Measurements from ENCODE around the gene BBS7. TPM values are rescaled to one million over a fixed set of nuclear protein-coding genes. Genes with fewer than 3 reads are reported as not detected.

BBS7 gene, protein sequence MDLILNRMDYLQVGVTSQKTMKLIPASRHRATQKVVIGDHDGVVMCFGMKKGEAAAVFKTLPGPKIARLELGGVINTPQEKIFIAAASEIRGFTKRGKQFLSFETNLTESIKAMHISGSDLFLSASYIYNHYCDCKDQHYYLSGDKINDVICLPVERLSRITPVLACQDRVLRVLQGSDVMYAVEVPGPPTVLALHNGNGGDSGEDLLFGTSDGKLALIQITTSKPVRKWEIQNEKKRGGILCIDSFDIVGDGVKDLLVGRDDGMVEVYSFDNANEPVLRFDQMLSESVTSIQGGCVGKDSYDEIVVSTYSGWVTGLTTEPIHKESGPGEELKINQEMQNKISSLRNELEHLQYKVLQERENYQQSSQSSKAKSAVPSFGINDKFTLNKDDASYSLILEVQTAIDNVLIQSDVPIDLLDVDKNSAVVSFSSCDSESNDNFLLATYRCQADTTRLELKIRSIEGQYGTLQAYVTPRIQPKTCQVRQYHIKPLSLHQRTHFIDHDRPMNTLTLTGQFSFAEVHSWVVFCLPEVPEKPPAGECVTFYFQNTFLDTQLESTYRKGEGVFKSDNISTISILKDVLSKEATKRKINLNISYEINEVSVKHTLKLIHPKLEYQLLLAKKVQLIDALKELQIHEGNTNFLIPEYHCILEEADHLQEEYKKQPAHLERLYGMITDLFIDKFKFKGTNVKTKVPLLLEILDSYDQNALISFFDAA
- total RNA-seq (9.5 and 12.4 TPM in 2 replicates), polyA plus RNA-seq (11.9 and 12.1 TPM in 2 replicates)

DNA sequence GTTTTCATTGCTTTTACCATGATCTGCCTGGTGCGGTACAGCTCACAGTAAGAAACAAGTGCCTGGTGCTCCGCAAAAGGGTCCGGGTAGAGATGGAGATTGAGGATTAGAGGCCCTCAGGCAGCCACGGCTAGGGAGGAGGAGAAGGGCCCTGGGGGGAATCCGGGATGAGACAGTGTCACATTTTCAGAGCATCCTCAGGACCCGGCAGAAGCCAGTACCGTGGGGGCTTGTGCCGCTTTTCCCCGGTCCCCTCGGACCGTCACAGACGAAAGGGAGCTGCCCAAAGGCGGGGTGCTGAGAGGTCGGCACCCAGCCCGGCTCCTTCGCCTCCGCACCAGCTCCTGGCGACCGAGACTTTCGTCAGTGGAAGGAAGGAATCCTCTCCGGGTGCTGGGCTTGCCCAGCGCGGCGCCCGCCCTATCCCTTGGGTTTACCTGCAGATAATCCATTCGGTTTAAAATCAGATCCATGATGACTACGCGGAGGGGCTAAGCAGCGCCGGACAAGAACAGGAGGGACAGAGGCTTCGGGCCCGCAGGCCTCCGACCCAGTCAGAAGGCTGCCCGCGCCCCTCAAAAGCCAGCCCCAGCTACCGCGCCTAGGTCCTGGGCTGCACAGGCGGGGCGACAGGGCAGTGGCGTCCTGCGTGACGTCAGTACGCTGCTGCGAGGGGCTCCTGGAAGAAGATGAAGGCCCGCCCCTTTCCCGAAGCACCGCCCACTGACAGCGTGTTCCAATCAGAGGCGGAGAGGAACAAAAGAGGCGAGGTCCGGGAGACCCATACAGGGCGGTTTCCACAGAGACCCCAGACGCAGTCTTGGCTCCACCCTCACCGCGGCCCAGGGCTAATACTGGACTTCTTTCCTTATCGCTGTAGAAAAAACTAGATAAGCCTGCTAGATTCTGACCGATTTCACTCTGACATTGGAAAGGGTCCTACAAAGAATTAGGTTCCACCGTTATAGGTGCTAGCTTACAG is at the start of gene BBS7:
Gene BBS7 (minus strand): TSS at position 634 of the 982 bp plus-strand sequence. CDS start 161 bp downstream, at position 473.
- Histone ChIP-seq H3K4me2 (peak within 1 kb of the TSS; percentile 70), H3K9me2 (replicated peaks; ENCODE audit: insufficient read depth) (no peaks in the 10 kb centered on the region), H3K27ac (peak within 1 kb of the TSS; percentile 94), H4K20me1 (ENCODE audit: insufficient read depth, poor library complexity, severe bottlenecking) (no peaks in the 10 kb centered on the region), H3K4me3 (peak within 1 kb of the TSS; percentile 70), H3K4me1 (ENCODE audit: insufficient read depth) (no peaks in the 10 kb centered on the region), H3K36me3 (replicated peaks; ENCODE audit: insufficient read depth, low read depth) (no peaks in the 10 kb centered on the region), H3K9me3 (ENCODE audit: low read depth) (no peaks in the 10 kb centered on the region), H3K79me2 (peaks cover 11% of the 10 kb centered on the region), H2AFZ (peak within 1 kb of the TSS; percentile 89), H3K27me3 (no peaks in the 10 kb centered on the region)
- 2% methylated on average over 57 of the region's 58 CpGs for WGBS (ENCODE audit: low lambda C conversion rate, missing lambda C conversion rate)
- peak; percentile 97 for DNase-seq (ENCODE audit: low spot score)
- TF ChIP-seq, protein P1, sequence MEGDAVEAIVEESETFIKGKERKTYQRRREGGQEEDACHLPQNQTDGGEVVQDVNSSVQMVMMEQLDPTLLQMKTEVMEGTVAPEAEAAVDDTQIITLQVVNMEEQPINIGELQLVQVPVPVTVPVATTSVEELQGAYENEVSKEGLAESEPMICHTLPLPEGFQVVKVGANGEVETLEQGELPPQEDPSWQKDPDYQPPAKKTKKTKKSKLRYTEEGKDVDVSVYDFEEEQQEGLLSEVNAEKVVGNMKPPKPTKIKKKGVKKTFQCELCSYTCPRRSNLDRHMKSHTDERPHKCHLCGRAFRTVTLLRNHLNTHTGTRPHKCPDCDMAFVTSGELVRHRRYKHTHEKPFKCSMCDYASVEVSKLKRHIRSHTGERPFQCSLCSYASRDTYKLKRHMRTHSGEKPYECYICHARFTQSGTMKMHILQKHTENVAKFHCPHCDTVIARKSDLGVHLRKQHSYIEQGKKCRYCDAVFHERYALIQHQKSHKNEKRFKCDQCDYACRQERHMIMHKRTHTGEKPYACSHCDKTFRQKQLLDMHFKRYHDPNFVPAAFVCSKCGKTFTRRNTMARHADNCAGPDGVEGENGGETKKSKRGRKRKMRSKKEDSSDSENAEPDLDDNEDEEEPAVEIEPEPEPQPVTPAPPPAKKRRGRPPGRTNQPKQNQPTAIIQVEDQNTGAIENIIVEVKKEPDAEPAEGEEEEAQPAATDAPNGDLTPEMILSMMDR (IDR thresholded peaks at IDR 0.05; ENCODE audit: poor library complexity) = no peak
- TF ChIP-seq EZH2phosphoT487 (IDR thresholded peaks at IDR 0.05; ENCODE audit: low read depth, severe bottlenecking, unreplicated experiment) = no peak
- no peak for TF ChIP-seq EZH2 (IDR thresholded peaks at IDR 0.05; ENCODE audit: borderline replicate concordance)

DNA sequence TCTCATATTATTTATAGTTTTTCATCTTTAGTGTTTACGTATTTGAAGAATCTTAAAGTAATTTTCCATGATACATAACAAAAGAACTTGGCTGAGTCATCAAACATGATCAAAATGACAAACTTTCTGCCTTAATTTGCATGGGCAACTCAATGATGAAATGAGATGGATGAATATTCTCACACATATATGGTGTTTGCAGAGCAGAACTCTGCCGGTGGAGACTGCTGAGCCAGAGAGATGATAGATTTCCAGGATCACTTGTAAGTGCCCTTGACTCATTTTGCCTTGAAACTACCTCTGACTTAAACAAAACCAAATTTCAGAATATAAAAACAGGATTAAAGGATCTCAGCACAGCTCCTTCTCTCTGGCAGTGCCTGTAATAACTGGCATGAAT is 43.4 kb upstream of the BBS7 start:
- H3K4me3 ChIP-seq = no peak overlapping the region
- no peak overlapping the region for H3K27ac ChIP-seq
- H3K4me1 ChIP-seq (ENCODE audit: insufficient read depth) = no peaks in the 10 kb centered on the region
- H3K9me2 ChIP-seq (replicated peaks; ENCODE audit: insufficient read depth) = no peaks in the 10 kb centered on the region
- no peaks in the 10 kb centered on the region for H3K36me3 ChIP-seq (replicated peaks; ENCODE audit: insufficient read depth, low read depth)
- H3K9me3 ChIP-seq (ENCODE audit: low read depth) = no peaks in the 10 kb centered on the region
- H2AFZ ChIP-seq = no peak overlapping the region
- H3K27me3 ChIP-seq = no peaks in the 10 kb centered on the region
- no peaks in the 10 kb centered on the region for H3K79me2 ChIP-seq
- DNase-seq (ENCODE audit: low spot score) = no peak
- WGBS (ENCODE audit: low lambda C conversion rate, missing lambda C conversion rate) = 81% methylated on average over 2 of the region's 2 CpGs
- TF ChIP-seq, protein P1 (IDR thresholded peaks at IDR 0.05; ENCODE audit: poor library complexity) = no peak
- TF ChIP-seq EZH2phosphoT487 (IDR thresholded peaks at IDR 0.05; ENCODE audit: low read depth, severe bottlenecking, unreplicated experiment) = no peak
- no peak for TF ChIP-seq EZH2 (IDR thresholded peaks at IDR 0.05; ENCODE audit: borderline replicate concordance)
- H3K4me2 ChIP-seq = no peak overlapping the region
- H4K20me1 ChIP-seq (ENCODE audit: insufficient read depth, poor library complexity, severe bottlenecking) = no peaks in the 10 kb centered on the region

DNA sequence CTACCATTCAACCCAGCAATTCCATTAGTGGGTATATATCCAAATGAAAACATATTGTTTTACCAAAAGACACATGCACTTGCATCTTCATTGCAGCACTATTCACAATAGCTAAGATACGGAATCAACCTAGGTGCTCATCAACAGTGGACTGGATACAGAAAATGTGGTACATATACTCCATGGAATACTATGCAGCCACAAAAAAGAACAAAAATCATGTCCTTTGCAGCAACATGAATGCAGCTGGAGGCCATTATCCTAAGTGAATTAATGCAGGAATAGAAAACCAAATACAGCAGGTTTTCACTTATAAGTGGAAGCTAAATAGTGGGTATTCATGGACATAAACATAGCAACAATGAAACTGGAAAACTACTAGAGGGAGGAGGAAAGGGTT is 38.1 kb upstream of the BBS7 start:
- H3K27ac ChIP-seq = no peak overlapping the region
- H3K36me3 ChIP-seq (replicated peaks; ENCODE audit: insufficient read depth, low read depth) = no peaks in the 10 kb centered on the region
- TF ChIP-seq EZH2 (IDR thresholded peaks at IDR 0.05; ENCODE audit: borderline replicate concordance) = no peak
- no peak for TF ChIP-seq EZH2phosphoT487 (IDR thresholded peaks at IDR 0.05; ENCODE audit: low read depth, severe bottlenecking, unreplicated experiment)
- TF ChIP-seq, protein P1 (IDR thresholded peaks at IDR 0.05; ENCODE audit: poor library complexity) = no peak
- no peak for DNase-seq (ENCODE audit: low spot score)
- no peaks in the 10 kb centered on the region for H3K27me3 ChIP-seq
- H3K9me3 ChIP-seq (ENCODE audit: low read depth) = no peaks in the 10 kb centered on the region
- no peaks in the 10 kb centered on the region for H3K9me2 ChIP-seq (replicated peaks; ENCODE audit: insufficient read depth)
- no peak overlapping the region for H2AFZ ChIP-seq
- H3K79me2 ChIP-seq = no peaks in the 10 kb centered on the region
- 100% methylated on average over 1 of the region's 1 CpG for WGBS (ENCODE audit: low lambda C conversion rate, missing lambda C conversion rate)
- H3K4me1 ChIP-seq (ENCODE audit: insufficient read depth) = no peaks in the 10 kb centered on the region
- H4K20me1 ChIP-seq (ENCODE audit: insufficient read depth, poor library complexity, severe bottlenecking) = no peaks in the 10 kb centered on the region
- no peak overlapping the region for H3K4me3 ChIP-seq
- H3K4me2 ChIP-seq = no peak overlapping the region

All from hepatocyte (in vitro differentiated cells).